Measurements from ENCODE around the gene PDCD4. TPM values are rescaled to one million over a fixed set of nuclear protein-coding genes. Genes with fewer than 3 reads are reported as not detected.
A peak's percentile ranks its signal among the peaks of the same experiment; 100 is the strongest.
"Not testable (repeated sequence)": the region's sequence is repeated elsewhere in the genome, so short reads cannot be mapped to it uniquely, and the experiment has no call there.

PDCD4 gene
- polyA plus RNA-seq, 1 donor: 297 TPM

- Histone ChIP-seq H3K27ac (ENCODE audit: low read length) (peak overlapping the region; percentile 89), H3K9me3 (ENCODE audit: control insufficient read depth, low read depth, low read length) (no peaks in the 10 kb centered on the region), H3K36me3 (ENCODE audit: control insufficient read depth, insufficient read depth, low read length) (no peaks in the 10 kb centered on the region), H3K4me3 (ENCODE audit: low read length) (no peak overlapping the region), H3K4me1 (ENCODE audit: control insufficient read depth, insufficient read depth, low read length) (peaks cover 61% of the 10 kb centered on the region), H3K27me3 (ENCODE audit: control insufficient read depth, insufficient read depth, low read length) (no peaks in the 10 kb centered on the region)
- no peak for DNase-seq
- 100% methylated on average over 1 of the region's 2 CpGs for WGBS (ENCODE audit: insufficient coverage, low lambda C conversion rate)
Measured at GRCh38 chr10:110861476-110861875, 10.3 kb upstream of the PDCD4 start.

DNA sequence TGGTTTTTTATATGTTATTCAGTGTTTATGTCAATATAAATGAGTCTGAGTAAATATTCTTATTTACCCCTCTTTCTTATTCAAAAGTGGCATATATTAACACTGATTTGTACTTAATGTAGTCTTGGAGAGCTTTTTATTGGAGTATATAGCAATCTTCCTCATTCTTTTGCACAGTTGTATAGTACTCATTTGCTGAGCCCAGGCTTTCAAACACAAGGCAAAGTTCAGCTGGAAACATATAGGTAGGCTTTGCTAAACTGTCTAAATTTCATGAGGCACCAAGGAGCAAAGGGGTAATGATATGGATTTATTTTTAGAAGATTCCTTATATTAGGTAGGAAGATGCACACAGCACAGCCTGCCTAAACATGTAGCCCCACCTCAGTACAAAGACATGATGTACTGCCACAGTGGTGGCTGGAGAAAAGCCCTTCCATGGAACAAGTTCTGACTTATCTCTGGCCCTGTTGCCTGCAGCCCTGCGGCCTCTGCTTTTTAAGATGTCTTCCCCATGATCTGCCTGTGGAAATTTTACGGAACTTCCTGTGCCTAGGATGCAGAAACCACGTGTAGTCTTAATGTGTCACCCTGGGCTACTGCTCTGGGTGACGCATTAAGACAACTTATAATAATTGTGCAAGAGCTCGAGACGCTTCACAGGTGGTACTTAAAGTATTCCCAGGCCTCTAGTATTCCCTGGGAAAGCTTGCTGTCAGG, 9.6 kb upstream of the PDCD4 start:
- WGBS (ENCODE audit: insufficient coverage, low lambda C conversion rate): no CpG with 5 or more reads among the region's 6 CpGs
- H3K4me1 ChIP-seq (ENCODE audit: control insufficient read depth, insufficient read depth, low read length): peaks cover 65% of the 10 kb centered on the region
- H3K27ac ChIP-seq (ENCODE audit: low read length): no peak overlapping the region
- no peak overlapping the region for H3K4me3 ChIP-seq (ENCODE audit: low read length)
- H3K9me3 ChIP-seq (ENCODE audit: control insufficient read depth, low read depth, low read length): no peaks in the 10 kb centered on the region
- H3K36me3 ChIP-seq (ENCODE audit: control insufficient read depth, insufficient read depth, low read length): no peaks in the 10 kb centered on the region
- no peak for DNase-seq
- H3K27me3 ChIP-seq (ENCODE audit: control insufficient read depth, insufficient read depth, low read length): no peaks in the 10 kb centered on the region

GRCh38 chr10:110862961-110863360, 8.8 kb upstream of the PDCD4 start:
- H3K36me3 ChIP-seq (ENCODE audit: control insufficient read depth, insufficient read depth, low read length): no peaks in the 10 kb centered on the region
- DNase-seq: no peak
- no peaks in the 10 kb centered on the region for H3K9me3 ChIP-seq (ENCODE audit: control insufficient read depth, low read depth, low read length)
- no peak overlapping the region for H3K27ac ChIP-seq (ENCODE audit: low read length)
- H3K27me3 ChIP-seq (ENCODE audit: control insufficient read depth, insufficient read depth, low read length): no peaks in the 10 kb centered on the region
- peaks cover 59% of the 10 kb centered on the region for H3K4me1 ChIP-seq (ENCODE audit: control insufficient read depth, insufficient read depth, low read length)
- no peak overlapping the region for H3K4me3 ChIP-seq (ENCODE audit: low read length)
- WGBS (ENCODE audit: insufficient coverage, low lambda C conversion rate): 87% methylated on average over 3 of the region's 6 CpGs

DNA sequence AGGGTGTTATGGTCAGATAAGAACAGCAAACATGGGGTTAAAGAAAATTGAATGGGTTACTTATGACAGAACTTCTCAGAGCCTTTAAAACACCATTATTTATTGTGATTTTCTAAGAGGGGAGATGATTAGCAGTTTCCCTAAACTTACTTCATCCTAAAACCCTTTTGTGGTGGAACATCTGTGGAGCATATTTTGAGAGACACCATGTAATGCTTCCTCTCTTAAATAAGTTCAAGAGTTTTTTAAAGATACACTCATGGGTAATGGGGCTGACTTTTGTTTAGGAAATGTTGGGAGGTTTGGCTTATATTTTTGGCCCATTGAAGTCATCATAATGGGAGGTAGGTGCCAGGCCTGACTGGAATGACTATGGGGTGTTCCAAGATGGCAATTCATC, 8.4 kb upstream of the PDCD4 start:
- Histone ChIP-seq H3K27ac (ENCODE audit: low read length) (no peak overlapping the region), H3K4me3 (ENCODE audit: low read length) (no peak overlapping the region), H3K27me3 (ENCODE audit: control insufficient read depth, insufficient read depth, low read length) (no peaks in the 10 kb centered on the region), H3K4me1 (ENCODE audit: control insufficient read depth, insufficient read depth, low read length) (peaks cover 55% of the 10 kb centered on the region), H3K9me3 (ENCODE audit: control insufficient read depth, low read depth, low read length) (no peaks in the 10 kb centered on the region), H3K36me3 (ENCODE audit: control insufficient read depth, insufficient read depth, low read length) (no peaks in the 10 kb centered on the region)
- no peak for DNase-seq

DNA sequence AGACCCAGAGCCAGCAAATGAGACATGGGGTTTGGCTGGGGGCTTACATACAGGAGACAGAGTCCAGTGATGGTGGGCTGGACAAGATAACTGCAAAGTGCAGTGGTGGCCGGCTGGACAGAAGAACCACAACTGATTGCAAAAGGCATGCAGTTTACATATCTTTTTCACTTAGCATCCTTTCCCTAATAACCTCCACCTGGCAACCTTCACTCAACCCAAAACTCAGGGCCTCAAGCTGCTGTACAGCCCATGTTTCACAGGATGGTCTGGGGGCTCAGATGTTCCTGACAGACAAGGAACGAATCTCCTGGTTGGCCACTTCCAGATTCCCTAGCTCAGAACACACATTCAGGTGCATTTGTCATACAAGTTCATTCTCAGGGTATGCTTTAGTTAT, 7.8 kb upstream of the PDCD4 start:
- H3K4me1 ChIP-seq (ENCODE audit: control insufficient read depth, insufficient read depth, low read length): peaks cover 51% of the 10 kb centered on the region
- H3K27ac ChIP-seq (ENCODE audit: low read length): no peak overlapping the region
- no CpG with 5 or more reads among the region's 2 CpGs for WGBS (ENCODE audit: insufficient coverage, low lambda C conversion rate)
- no peak overlapping the region for H3K4me3 ChIP-seq (ENCODE audit: low read length)
- no peaks in the 10 kb centered on the region for H3K36me3 ChIP-seq (ENCODE audit: control insufficient read depth, insufficient read depth, low read length)
- no peaks in the 10 kb centered on the region for H3K27me3 ChIP-seq (ENCODE audit: control insufficient read depth, insufficient read depth, low read length)
- no peak for DNase-seq
- H3K9me3 ChIP-seq (ENCODE audit: control insufficient read depth, low read depth, low read length): no peaks in the 10 kb centered on the region

DNA sequence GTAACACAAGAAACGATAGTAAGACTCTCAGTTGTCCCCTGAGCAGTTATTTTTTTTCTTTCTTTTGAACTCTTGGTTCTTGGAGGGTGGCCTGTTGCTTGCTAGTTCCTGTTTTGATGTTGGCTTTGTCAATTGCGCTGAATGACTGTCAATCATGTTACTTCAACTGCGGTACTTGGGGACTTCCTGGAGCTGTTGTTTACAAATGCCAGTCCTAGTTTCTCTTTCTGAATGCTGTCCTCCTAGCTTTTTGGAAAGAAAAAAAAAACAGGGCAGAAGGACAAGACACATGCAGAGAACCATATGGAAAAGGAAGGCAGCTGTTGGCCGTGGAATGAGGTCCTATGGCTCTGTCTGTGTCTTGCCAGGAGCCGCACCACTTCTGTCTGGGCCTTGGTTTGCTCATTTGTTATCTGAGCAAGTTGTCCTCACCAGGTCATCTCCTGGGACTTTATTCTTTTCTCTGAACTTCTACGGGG, 7.0 kb upstream of the PDCD4 start:
- Histone ChIP-seq H3K9me3 (ENCODE audit: control insufficient read depth, low read depth, low read length) (no peaks in the 10 kb centered on the region), H3K36me3 (ENCODE audit: control insufficient read depth, insufficient read depth, low read length) (no peaks in the 10 kb centered on the region), H3K27ac (ENCODE audit: low read length) (peak overlapping the region; percentile 75), H3K27me3 (ENCODE audit: control insufficient read depth, insufficient read depth, low read length) (no peaks in the 10 kb centered on the region), H3K4me1 (ENCODE audit: control insufficient read depth, insufficient read depth, low read length) (peaks cover 44% of the 10 kb centered on the region), H3K4me3 (ENCODE audit: low read length) (no peak overlapping the region)
- DNase-seq: peak in 1 of 2 donors; percentile 65
- WGBS (ENCODE audit: insufficient coverage, low lambda C conversion rate): no CpG with 5 or more reads among the region's 6 CpGs

GRCh38 chr10:110865186-110865808, 6.4 kb upstream of the PDCD4 start:
- no peaks in the 10 kb centered on the region for H3K9me3 ChIP-seq (ENCODE audit: control insufficient read depth, low read depth, low read length)
- peak in 1 of 2 donors; percentile 66 for DNase-seq
- H3K4me3 ChIP-seq (ENCODE audit: low read length): no peak overlapping the region
- no peaks in the 10 kb centered on the region for H3K27me3 ChIP-seq (ENCODE audit: control insufficient read depth, insufficient read depth, low read length)
- 50% methylated on average over 1 of the region's 6 CpGs for WGBS (ENCODE audit: insufficient coverage, low lambda C conversion rate)
- no peaks in the 10 kb centered on the region for H3K36me3 ChIP-seq (ENCODE audit: control insufficient read depth, insufficient read depth, low read length)
- peaks cover 38% of the 10 kb centered on the region for H3K4me1 ChIP-seq (ENCODE audit: control insufficient read depth, insufficient read depth, low read length)
- peak overlapping the region; percentile 75 for H3K27ac ChIP-seq (ENCODE audit: low read length)

- Histone ChIP-seq H3K27ac (ENCODE audit: low read length) (peak overlapping the region; percentile 75), H3K9me3 (ENCODE audit: control insufficient read depth, low read depth, low read length) (no peaks in the 10 kb centered on the region), H3K4me3 (ENCODE audit: low read length) (no peak overlapping the region), H3K27me3 (ENCODE audit: control insufficient read depth, insufficient read depth, low read length) (no peaks in the 10 kb centered on the region), H3K36me3 (ENCODE audit: control insufficient read depth, insufficient read depth, low read length) (no peaks in the 10 kb centered on the region), H3K4me1 (ENCODE audit: control insufficient read depth, insufficient read depth, low read length) (peaks cover 36% of the 10 kb centered on the region)
- DNase-seq: no peak
- WGBS (ENCODE audit: insufficient coverage, low lambda C conversion rate): 90% methylated on average over 2 of the region's 4 CpGs
Measured at GRCh38 chr10:110865809-110866482, 5.8 kb upstream of the PDCD4 start.

DNA sequence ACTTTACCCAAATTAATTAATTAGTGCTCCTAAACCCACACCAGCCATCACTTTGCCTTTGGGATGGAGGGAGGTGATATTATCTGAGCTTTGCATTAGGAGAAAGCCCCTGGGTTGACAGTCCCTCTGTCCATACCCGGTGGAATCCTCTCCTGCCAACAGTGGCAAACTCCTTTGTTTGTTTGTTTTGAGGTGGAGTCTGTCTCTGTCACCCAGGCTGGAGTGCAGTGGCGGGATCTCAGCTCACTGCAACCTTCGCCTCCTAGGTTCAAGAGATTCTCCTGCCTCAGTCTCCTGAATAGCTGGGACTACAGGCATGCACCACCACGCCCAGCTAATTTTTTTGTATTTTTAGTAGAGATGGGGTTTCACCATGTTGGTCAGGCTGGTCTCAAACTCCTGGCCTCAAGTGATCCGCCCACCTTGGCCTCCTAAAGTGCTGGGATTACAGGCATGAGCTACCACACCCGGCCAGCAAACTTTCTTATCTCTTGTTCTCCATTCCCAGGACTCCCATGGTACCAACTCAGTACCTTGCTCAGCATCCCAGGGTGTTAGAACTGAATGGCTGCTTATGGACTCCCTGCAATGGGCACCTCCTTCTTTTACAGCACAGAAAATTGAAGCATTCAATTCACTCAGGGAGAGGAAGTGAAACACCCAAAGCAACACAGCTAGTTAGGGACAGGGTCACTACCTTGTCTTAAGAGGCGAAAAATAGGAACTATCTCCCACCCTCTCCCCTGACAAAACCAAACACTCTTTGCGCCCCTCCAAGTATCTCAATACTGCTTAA, 4.5 kb upstream of the PDCD4 start:
- not testable (repeated sequence) for H3K27ac ChIP-seq (ENCODE audit: low read length); H3K4me3 ChIP-seq (ENCODE audit: low read length); H3K9me3 ChIP-seq (ENCODE audit: control insufficient read depth, low read depth, low read length); DNase-seq; H3K27me3 ChIP-seq (ENCODE audit: control insufficient read depth, insufficient read depth, low read length); H3K36me3 ChIP-seq (ENCODE audit: control insufficient read depth, insufficient read depth, low read length)
- peaks cover 35% of the 10 kb centered on the region for H3K4me1 ChIP-seq (ENCODE audit: control insufficient read depth, insufficient read depth, low read length)
- WGBS (ENCODE audit: insufficient coverage, low lambda C conversion rate): no CpG with 5 or more reads among the region's 8 CpGs

DNA sequence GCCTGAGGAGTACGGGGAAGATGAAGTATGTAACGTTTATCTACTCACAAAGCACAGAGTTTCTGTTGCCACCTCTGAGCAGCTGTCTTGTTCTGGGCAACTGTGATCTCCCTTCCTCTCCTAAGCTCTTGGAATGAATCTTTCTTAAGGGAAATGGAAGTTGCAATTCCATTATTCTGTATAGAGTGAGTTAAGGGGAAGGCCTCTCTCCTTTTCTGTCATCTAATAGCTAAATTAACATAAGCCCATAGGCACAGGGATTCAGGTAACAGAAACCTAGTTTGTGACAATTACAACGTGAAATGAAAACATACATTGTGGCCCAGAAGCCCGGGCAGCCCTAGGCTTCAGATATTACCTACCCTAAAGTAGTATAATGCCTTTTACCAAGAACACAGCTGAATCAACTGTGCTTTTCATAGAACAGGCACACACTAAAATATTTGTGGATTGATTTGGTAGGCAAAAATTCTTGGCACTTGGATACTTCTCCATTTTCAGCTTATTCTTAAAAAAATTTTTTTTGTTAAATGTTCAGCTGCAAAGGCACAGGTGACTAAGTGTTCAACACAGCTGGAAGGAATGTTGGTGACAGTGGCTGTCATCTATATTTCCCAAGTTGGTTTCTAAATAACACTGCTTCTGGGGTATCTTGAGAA, 3.8 kb upstream of the PDCD4 start:
- Histone ChIP-seq H3K4me1 (ENCODE audit: control insufficient read depth, insufficient read depth, low read length) (peaks cover 35% of the 10 kb centered on the region), H3K9me3 (ENCODE audit: control insufficient read depth, low read depth, low read length) (no peaks in the 10 kb centered on the region), H3K4me3 (ENCODE audit: low read length) (no peak overlapping the region), H3K27me3 (ENCODE audit: control insufficient read depth, insufficient read depth, low read length) (no peaks in the 10 kb centered on the region), H3K27ac (ENCODE audit: low read length) (no peak overlapping the region), H3K36me3 (ENCODE audit: control insufficient read depth, insufficient read depth, low read length) (no peaks in the 10 kb centered on the region)
- WGBS (ENCODE audit: insufficient coverage, low lambda C conversion rate): no CpG with 5 or more reads among the region's 4 CpGs
- no peak for DNase-seq

Measured in large intestine (tissue), 3 donors.